ENCODE data around the gene PTCH2.
"Not testable (repeated sequence)": the region's sequence is repeated elsewhere in the genome, so short reads cannot be mapped to it uniquely, and the experiment has no call there.

PTCH2 gene

GRCh38 chr1:44817307-44817706 lies 25.7 kb downstream of the PTCH2 start:
- TF ChIP-seq, protein P1, sequence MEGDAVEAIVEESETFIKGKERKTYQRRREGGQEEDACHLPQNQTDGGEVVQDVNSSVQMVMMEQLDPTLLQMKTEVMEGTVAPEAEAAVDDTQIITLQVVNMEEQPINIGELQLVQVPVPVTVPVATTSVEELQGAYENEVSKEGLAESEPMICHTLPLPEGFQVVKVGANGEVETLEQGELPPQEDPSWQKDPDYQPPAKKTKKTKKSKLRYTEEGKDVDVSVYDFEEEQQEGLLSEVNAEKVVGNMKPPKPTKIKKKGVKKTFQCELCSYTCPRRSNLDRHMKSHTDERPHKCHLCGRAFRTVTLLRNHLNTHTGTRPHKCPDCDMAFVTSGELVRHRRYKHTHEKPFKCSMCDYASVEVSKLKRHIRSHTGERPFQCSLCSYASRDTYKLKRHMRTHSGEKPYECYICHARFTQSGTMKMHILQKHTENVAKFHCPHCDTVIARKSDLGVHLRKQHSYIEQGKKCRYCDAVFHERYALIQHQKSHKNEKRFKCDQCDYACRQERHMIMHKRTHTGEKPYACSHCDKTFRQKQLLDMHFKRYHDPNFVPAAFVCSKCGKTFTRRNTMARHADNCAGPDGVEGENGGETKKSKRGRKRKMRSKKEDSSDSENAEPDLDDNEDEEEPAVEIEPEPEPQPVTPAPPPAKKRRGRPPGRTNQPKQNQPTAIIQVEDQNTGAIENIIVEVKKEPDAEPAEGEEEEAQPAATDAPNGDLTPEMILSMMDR (conservative IDR thresholded peaks at IDR 0.05) = no peak
- H3K27ac ChIP-seq = no peak overlapping the region

DNA sequence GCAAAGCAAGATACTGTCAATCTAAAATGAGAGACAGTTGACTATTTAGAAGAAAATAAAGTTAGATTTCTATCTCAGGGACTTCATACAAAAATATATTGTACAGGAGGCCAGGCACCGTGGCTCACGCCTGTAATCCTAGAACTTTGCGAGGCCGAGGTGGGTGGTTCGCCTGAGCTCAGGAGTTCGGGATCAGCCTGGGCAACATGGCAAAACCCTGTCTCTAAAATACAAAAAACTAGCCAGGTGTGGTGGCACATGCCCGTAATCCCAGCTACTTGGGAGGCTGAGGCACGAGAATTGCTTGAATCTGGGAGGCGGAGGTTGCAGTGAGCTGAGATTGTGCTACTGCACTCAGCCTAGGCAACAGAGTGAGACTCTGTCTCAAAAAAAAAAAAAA lies 27.1 kb downstream of the PTCH2 start:
- H3K27ac ChIP-seq = not testable (repeated sequence)

DNA sequence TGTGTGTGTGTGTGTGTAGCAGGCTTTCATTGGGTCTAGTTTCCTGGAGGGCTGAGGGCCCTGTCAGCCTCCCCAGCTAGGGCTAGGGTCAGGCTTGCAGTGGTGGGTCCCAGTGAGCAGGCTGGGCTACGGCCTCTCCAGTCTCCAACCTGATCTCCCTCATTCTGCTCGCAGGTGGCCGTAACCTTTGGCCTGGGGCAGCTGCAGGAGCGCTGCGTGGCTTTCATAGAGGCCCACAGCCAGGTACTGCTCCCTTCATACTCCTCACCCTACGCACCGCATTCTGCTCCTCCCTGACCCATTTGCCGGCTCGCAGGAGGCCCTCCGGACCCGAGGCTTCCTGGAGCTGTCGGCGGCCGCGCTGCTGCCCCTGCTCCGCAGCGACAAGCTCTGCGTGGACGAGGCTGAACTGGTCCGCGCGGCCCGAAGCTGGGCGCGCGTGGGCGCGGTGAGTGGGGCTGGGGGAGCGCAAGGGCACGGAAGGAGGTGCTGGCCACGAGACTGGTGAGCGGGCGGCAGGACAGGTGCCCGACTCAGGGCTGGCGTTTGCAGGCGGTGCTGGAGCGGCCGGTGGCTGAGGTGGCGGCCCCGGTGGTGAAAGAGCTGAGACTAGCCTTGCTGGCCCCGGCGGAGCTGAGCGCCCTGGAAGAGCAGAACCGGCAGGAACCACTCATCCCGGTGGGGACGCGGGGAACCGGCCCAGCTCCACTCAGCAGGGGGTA lies 30.1 kb downstream of the PTCH2 start:
- no peak overlapping the region for H3K27ac ChIP-seq
- TF ChIP-seq, protein P1 (conservative IDR thresholded peaks at IDR 0.05) = no peak

GRCh38 chr1:44811234-44811633 lies 31.8 kb downstream of the PTCH2 start:
- H3K27ac ChIP-seq = no peak overlapping the region
- TF ChIP-seq, protein P1 (conservative IDR thresholded peaks at IDR 0.05) = no peak

GRCh38 chr1:44810762-44811105 lies 32.3 kb downstream of the PTCH2 start:
- H3K27ac ChIP-seq = not testable (repeated sequence)

DNA sequence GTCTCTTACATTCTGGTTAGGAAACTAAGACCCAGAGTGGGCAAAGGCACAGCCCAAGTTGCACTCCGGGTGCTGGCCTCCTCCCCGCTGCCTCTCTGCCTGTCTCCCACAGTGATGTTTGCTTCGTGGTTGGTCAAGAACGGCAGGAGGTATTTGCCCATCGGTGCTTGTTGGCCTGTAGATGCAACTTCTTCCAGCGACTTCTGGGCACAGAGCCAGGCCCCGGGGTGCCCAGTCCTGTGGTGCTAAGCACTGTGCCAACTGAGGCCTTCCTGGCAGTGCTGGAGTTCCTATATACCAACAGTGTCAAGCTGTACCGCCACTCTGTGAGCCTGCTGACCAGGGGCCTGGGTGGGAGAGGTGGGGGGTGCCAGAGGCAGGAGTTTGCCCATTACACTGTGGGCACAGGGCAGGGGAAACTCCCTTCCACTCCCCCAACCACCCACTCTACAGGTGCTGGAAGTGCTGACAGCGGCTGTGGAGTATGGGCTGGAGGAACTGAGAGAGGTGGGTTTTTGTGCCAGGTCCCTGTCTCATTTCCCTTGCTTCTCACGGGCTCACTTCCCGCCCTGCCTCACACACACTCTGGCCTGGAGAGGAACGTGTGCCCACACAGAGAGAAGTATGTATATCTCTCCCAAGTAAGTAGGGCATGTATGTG lies 32.8 kb downstream of the PTCH2 start:
- TF ChIP-seq, protein P1 (conservative IDR thresholded peaks at IDR 0.05) = no peak
- H3K27ac ChIP-seq = no peak overlapping the region

GRCh38 chr1:44808938-44809917 lies 33.8 kb downstream of the PTCH2 start:
- TF ChIP-seq, protein P1 (conservative IDR thresholded peaks at IDR 0.05) = no peak
- H3K27ac ChIP-seq = no peak overlapping the region
